ENCODE results near the gene PLXNA2. TPM values are rescaled to one million over a fixed set of nuclear protein-coding genes. Genes with fewer than 3 reads are reported as not detected.
A peak's percentile ranks its signal among the peaks of the same experiment; 100 is the strongest.

PLXNA2 gene
- total RNA-seq, 1 donor from 2014 or later = 9.0 TPM

DNA sequence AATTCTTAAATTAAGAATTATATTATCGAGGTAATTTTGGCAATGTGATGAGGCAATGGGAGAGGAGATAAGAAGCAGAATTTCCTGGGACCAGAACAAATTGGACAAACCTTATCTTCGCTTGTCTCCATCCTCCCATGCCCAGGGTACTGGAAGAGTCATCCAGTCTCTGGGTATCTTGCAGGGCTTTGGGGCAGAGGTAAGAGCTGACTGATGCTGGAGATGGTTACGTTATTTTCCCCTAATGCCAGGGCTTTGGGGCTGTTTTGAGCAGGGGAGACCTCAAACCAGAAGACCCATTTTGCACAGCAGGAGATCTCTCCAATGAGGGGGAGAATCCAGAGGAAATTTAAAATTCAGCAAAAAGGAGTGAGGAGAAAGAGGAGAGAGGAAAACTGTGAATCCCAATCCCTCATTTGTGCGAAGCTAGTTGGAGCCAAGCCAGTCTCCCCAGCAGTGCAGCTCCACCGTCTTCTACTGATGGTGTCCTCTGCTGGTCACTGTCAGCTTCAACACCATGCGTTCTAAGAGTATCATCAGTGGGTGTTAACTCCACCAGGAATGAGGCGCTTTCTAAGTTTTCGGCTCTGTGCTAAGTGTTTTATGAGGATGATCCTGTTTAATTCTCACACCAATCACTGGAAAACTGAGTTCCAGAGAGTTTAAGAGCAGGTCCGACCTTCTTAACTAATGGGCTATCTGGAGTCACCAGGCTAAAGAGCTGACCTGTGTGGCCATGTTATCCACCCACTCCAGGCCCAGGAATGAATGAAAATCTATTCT, 246.5 kb downstream of the PLXNA2 start:
- DNase-seq (ENCODE audit: low read depth) = peak; percentile 70

DNA sequence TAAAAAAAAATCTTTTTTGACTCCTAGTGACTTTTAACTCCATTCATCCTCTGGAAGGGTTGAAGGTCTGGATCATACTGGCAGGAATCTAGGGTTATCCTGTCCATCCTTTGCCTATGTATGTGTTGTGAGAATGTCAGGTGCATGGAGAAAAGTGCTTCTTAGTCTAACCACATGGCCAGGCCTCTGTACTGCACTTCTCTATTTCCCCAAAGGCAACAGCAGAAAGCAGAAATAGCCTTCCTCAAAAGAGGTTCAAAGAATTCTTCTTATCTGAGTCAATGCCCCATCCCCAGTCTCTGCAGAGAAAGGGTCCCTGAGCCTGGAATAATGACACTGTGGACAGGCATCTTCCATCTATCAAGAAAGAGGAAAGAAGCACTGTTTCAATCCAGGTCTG, 247.5 kb downstream of the PLXNA2 start:
- TF ChIP-seq, protein P1, sequence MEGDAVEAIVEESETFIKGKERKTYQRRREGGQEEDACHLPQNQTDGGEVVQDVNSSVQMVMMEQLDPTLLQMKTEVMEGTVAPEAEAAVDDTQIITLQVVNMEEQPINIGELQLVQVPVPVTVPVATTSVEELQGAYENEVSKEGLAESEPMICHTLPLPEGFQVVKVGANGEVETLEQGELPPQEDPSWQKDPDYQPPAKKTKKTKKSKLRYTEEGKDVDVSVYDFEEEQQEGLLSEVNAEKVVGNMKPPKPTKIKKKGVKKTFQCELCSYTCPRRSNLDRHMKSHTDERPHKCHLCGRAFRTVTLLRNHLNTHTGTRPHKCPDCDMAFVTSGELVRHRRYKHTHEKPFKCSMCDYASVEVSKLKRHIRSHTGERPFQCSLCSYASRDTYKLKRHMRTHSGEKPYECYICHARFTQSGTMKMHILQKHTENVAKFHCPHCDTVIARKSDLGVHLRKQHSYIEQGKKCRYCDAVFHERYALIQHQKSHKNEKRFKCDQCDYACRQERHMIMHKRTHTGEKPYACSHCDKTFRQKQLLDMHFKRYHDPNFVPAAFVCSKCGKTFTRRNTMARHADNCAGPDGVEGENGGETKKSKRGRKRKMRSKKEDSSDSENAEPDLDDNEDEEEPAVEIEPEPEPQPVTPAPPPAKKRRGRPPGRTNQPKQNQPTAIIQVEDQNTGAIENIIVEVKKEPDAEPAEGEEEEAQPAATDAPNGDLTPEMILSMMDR (IDR thresholded peaks at IDR 0.05; ENCODE audit: insufficient read depth, low read length, severe bottlenecking) = no peak
- no peak for FAIRE-seq
- H3K4me3 ChIP-seq (ENCODE audit: low read depth, low read length) = no peak overlapping the region

More for the DNA sequence above, 246.5 kb downstream of the PLXNA2 start:
- no peak overlapping the region for H3K4me3 ChIP-seq (ENCODE audit: low read depth, low read length)
- peaks cover 3% of the 10 kb centered on the region for H3K27me3 ChIP-seq (ENCODE audit: control insufficient read depth, insufficient read depth, low read length)
- no peaks in the 10 kb centered on the region for H3K36me3 ChIP-seq (ENCODE audit: control insufficient read depth, insufficient read depth, low read length)
- TF ChIP-seq, protein P1 (IDR thresholded peaks at IDR 0.05; ENCODE audit: insufficient read depth, low read length, severe bottlenecking) = peak; percentile 94
- peak; percentile 40 for FAIRE-seq

DNA sequence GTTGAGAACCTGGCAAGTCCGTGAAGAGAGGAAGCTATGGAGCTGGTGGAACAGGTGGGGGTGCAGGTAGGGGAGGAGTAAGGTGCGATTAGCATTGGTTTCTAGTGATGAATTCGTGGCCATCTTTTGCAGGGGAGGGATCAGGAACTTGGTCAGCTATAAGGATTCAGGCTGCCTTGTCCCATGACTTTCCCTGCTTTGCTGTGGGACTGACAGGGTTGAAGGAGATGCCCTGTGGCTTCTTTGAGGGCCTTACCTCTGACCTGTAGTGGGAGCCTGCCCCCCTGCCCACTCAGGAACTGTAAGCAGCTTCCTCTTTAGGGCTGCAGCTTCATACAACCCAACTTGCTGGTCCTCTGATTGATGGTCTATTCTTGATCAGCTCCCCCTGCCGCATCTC, 248.6 kb downstream of the PLXNA2 start:
- no peak overlapping the region for H3K4me3 ChIP-seq (ENCODE audit: low read depth, low read length)
- peaks cover 3% of the 10 kb centered on the region for H3K27me3 ChIP-seq (ENCODE audit: control insufficient read depth, insufficient read depth, low read length)
- no peaks in the 10 kb centered on the region for H3K36me3 ChIP-seq (ENCODE audit: control insufficient read depth, insufficient read depth, low read length)
- no peak for DNase-seq (ENCODE audit: low read depth)
- no peak for FAIRE-seq
- TF ChIP-seq, protein P1 (IDR thresholded peaks at IDR 0.05; ENCODE audit: insufficient read depth, low read length, severe bottlenecking) = no peak

More for the DNA sequence above, 247.5 kb downstream of the PLXNA2 start:
- H3K27me3 ChIP-seq (ENCODE audit: control insufficient read depth, insufficient read depth, low read length) = peaks cover 3% of the 10 kb centered on the region
- H3K36me3 ChIP-seq (ENCODE audit: control insufficient read depth, insufficient read depth, low read length) = no peaks in the 10 kb centered on the region
- no peak for DNase-seq (ENCODE audit: low read depth)

DNA sequence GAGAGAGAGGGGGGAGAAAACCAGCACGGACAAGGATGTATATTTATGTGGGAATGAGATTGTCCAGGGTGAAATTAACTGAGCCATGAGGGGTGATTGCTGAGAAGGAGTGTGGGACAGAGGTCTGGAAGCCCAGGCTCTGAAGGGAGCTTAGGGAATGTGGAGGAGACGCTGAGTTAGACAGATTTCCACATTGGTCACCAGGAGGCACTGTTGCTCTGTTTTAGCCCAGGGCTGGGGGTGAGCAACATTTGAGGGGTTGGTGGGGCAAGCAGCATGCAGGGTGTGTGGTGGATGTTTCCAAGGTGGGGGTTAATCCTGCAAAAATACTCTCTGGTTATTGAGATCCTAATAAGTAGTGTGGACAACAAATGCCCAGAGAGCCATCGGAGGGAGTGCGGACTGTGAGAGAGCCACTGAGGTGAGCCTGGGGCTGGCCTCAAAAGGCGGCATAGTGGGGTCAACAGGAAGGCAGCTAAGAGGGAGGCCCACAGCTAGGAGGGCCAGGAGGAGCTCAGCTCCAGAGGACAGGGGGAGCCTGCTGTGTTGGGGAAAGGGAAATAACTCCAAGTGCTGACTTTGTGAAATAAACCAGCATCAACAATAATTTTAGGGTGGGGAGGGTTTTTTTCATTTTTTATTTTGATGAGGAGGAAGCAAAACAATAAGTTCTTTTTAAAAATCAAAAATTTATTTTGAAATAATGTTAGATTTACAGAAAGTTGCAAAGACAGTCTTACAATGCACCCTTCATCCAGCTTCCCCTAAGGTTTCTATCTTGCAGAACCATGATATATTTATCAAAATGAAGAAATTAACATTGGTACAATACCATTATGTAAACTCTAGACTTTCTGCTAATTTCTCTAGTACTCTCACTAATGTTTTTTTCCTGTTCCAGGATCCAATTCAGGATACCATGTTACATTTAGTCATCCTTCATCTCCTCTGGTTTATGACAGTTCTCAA, 250.4 kb downstream of the PLXNA2 start:
- FAIRE-seq (no peak), DNase-seq (ENCODE audit: low read depth) (no peak)

DNA sequence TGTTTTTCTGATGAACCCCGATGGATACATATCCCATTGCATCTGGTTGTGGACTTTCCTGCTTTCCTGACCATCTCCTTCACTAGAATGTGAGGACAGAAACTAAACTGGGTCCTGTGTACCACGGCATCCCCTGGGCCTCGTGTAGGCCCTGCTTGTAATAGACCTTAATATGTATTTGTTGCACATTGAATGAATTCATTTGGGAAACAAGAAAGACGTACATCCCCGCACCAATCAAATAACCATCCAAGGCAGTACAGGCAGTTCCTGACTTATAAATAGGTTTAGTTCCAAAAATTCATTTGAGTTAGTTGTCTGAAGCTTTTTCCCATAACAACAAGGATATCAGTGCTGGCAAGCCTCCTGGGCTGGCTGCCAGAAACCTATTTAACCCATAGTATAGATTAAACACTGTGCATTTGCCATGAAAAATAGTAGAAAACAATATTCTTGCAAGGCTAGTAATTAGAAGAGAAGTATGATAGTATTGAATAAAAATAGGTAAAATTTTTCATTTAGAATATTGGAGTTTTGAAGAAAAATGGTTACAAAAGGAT, 251.4 kb downstream of the PLXNA2 start:
- TF ChIP-seq, protein P1 (IDR thresholded peaks at IDR 0.05; ENCODE audit: insufficient read depth, low read length, severe bottlenecking) = no peak
- FAIRE-seq = no peak
- no peak for DNase-seq (ENCODE audit: low read depth)
- Histone ChIP-seq H3K36me3 (ENCODE audit: control insufficient read depth, insufficient read depth, low read length) (no peaks in the 10 kb centered on the region), H3K27me3 (ENCODE audit: control insufficient read depth, insufficient read depth, low read length) (peaks cover 5% of the 10 kb centered on the region), H3K4me3 (ENCODE audit: low read depth, low read length) (no peak overlapping the region)

More for the DNA sequence above, 250.4 kb downstream of the PLXNA2 start:
- TF ChIP-seq, protein P1 (IDR thresholded peaks at IDR 0.05; ENCODE audit: insufficient read depth, low read length, severe bottlenecking) = no peak
- Histone ChIP-seq H3K27me3 (ENCODE audit: control insufficient read depth, insufficient read depth, low read length) (peaks cover 5% of the 10 kb centered on the region), H3K36me3 (ENCODE audit: control insufficient read depth, insufficient read depth, low read length) (no peaks in the 10 kb centered on the region), H3K4me3 (ENCODE audit: low read depth, low read length) (no peak overlapping the region)

Data from bronchial epithelial cell (primary cell).